Muscle of back (tissue), 10 donors: ENCODE results near the gene LPAR5. TPM values are rescaled to one million over a fixed set of nuclear protein-coding genes. Genes with fewer than 3 reads are reported as not detected.

Experiments used
- polyA plus RNA-seq, 10 donors: library from polyadenylated mRNA; unstranded; fragments of 120-200 nt; gene quantifications; one replicate each; pipeline ENCODE4 v1.2.1, GENCODE V29; 2013; ENCODE audit not compliant: insufficient read length in 10 of 10

The LPAR5 gene
- polyA plus RNA-seq, 10 donors = 0.99 to 2.3 (median 1.5) TPM

Other genes starting within 250 kb of the LPAR5 start
- gene CD27, start 191.0 kb downstream of the LPAR5 start, polyA plus RNA-seq = 1 to 10 TPM in 4 of 10 donors, under 1 TPM in 6; 0.34 to 5.9 (median 0.86) TPM
- 10 to 100 TPM in 3 of 10 donors, 1 to 10 TPM in 7; 5.4 to 11.6 (median 9.0) TPM for gene TAPBPL, start 183.9 kb downstream of the LPAR5 start, polyA plus RNA-seq
- 10 to 100 TPM in 4 of 10 donors, 1 to 10 TPM in 6; 6.6 to 18.1 (median 9.0) TPM for gene VAMP1, start 165.3 kb downstream of the LPAR5 start, polyA plus RNA-seq
- gene MRPL51, start 142.7 kb downstream of the LPAR5 start, polyA plus RNA-seq = 100 to 1,000 TPM; 117 to 156 (median 137) TPM
- gene NCAPD2, start 141.9 kb downstream of the LPAR5 start, polyA plus RNA-seq = 10 to 100 TPM; 28.4 to 52.4 (median 37.9) TPM
- 1,000 to 10,000 TPM; 2,765 to 4,884 (median 4,736) TPM for gene GAPDH, start 101.4 kb downstream of the LPAR5 start, polyA plus RNA-seq
- 10 to 100 TPM; 19.8 to 37.0 (median 30.3) TPM for gene IFFO1, start 79.9 kb downstream of the LPAR5 start, polyA plus RNA-seq
- gene NOP2, start 67.7 kb downstream of the LPAR5 start, polyA plus RNA-seq = 10 to 100 TPM; 18.6 to 26.9 (median 23.8) TPM
- gene CHD4, start 28.6 kb downstream of the LPAR5 start, polyA plus RNA-seq = 100 to 1,000 TPM; 125 to 170 (median 147) TPM
- 1 to 10 TPM; 2.1 to 3.8 (median 2.5) TPM for gene ACRBP, start 11.5 kb upstream of the LPAR5 start, polyA plus RNA-seq
- gene ING4, start 27.2 kb upstream of the LPAR5 start, polyA plus RNA-seq = 10 to 100 TPM; 43.7 to 54.1 (median 48.9) TPM
- 10 to 100 TPM; 40.6 to 62.3 (median 47.0) TPM for gene ZNF384, start 53.4 kb upstream of the LPAR5 start, polyA plus RNA-seq
- gene PIANP, start 64.9 kb upstream of the LPAR5 start, polyA plus RNA-seq = 1 to 10 TPM; 2.6 to 7.0 (median 4.4) TPM
- 10 to 100 TPM; 55.6 to 66.6 (median 61.9) TPM for gene COPS7A, start 88.1 kb upstream of the LPAR5 start, polyA plus RNA-seq
- gene MLF2, start 117.2 kb upstream of the LPAR5 start, polyA plus RNA-seq = 100 to 1,000 TPM; 114 to 157 (median 128) TPM
- gene PTMS, start 130.4 kb upstream of the LPAR5 start, polyA plus RNA-seq = 100 to 1,000 TPM; 245 to 421 (median 350) TPM
- gene LAG3, start 136.6 kb upstream of the LPAR5 start, polyA plus RNA-seq = 1 to 10 TPM in 1 of 10 donors, under 1 TPM in 9; 0.30 to 1.2 (median 0.53) TPM
- gene CD4, start 153.6 kb upstream of the LPAR5 start, polyA plus RNA-seq = 10 to 100 TPM in 2 of 10 donors, 1 to 10 TPM in 8; 5.9 to 15.5 (median 7.7) TPM
- gene GPR162, start 185.9 kb upstream of the LPAR5 start, polyA plus RNA-seq = 10 to 100 TPM; 15.3 to 27.6 (median 17.9) TPM
- gene P3H3, start 192.4 kb upstream of the LPAR5 start, polyA plus RNA-seq = 10 to 100 TPM; 32.6 to 62.7 (median 44.1) TPM
- gene GNB3, start 205.0 kb upstream of the LPAR5 start, polyA plus RNA-seq = 10 to 100 TPM; 10.3 to 40.0 (median 26.3) TPM
- 10 to 100 TPM; 14.1 to 25.5 (median 19.5) TPM for gene CDCA3, start 215.3 kb upstream of the LPAR5 start, polyA plus RNA-seq
- 10 to 100 TPM; 46.9 to 67.1 (median 59.3) TPM for gene USP5, start 216.2 kb upstream of the LPAR5 start, polyA plus RNA-seq
- 1,000 to 10,000 TPM in 3 of 10 donors, 100 to 1,000 TPM in 7; 716 to 1,072 (median 910) TPM for gene TPI1, start 231.6 kb upstream of the LPAR5 start, polyA plus RNA-seq
- gene SPSB2, start 237.3 kb upstream of the LPAR5 start, polyA plus RNA-seq = 1 to 10 TPM; 2.5 to 7.0 (median 5.7) TPM